ENCODE data around the gene THBD. TPM values are rescaled to one million over a fixed set of nuclear protein-coding genes. Genes with fewer than 3 reads are reported as not detected.
A peak's percentile ranks its signal among the peaks of the same experiment; 100 is the strongest.

Gene THBD
- total RNA-seq, 1 donor from 2014 or later: 37.5 TPM

GRCh38 chr20:23087587-23088251 lies 38.2 kb upstream of the THBD start:
- H3K4me3 Mint-ChIP-seq (ENCODE audit: unreplicated experiment): no peak overlapping the region
- H3K4me1 Mint-ChIP-seq (ENCODE audit: low read depth): peaks cover 19% of the 10 kb centered on the region
- H3K36me3 Mint-ChIP-seq (ENCODE audit: low read depth): no peaks in the 10 kb centered on the region
- H3K9me3 Mint-ChIP-seq (ENCODE audit: low read depth): no peaks in the 10 kb centered on the region
- no peak for TF ChIP-seq CTCF (IDR thresholded peaks at IDR 0.05)
- H3K27ac Mint-ChIP-seq (ENCODE audit: unreplicated experiment): no peak overlapping the region
- no peak for DNase-seq (ENCODE audit: low spot score)
- H3K27me3 Mint-ChIP-seq (ENCODE audit: low read depth): no peaks in the 10 kb centered on the region

DNA sequence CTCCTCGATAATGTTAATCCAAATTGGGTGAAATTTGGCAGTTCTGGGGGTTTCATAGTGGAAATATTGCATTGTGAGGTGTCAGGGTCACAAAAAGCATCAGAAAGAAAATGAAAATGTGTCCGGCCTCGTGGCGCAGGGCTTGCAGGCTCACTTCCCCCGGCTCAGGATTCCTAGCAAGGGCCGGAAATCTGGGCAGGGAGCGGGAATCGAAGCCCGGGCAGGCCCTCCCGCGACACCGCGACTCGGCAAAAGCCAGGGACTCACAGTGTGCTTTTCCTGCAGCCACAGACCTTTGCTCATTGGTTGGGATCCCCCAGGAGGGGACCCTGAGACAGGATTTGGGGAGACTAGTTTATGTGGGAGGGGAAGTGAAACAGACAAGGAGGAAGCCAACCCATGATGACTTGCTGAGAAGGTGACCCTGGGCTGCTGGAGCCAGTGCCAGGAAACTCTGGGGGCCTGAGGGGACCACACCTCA lies 37.5 kb upstream of the THBD start:
- H3K36me3 Mint-ChIP-seq (ENCODE audit: low read depth): no peaks in the 10 kb centered on the region
- no peak for DNase-seq (ENCODE audit: low spot score)
- H3K4me1 Mint-ChIP-seq (ENCODE audit: low read depth): peaks cover 19% of the 10 kb centered on the region
- peak overlapping the region; percentile 33 for H3K4me3 Mint-ChIP-seq (ENCODE audit: unreplicated experiment)
- H3K9me3 Mint-ChIP-seq (ENCODE audit: low read depth): no peaks in the 10 kb centered on the region
- H3K27ac Mint-ChIP-seq (ENCODE audit: unreplicated experiment): peak overlapping the region; percentile 75
- no peak for TF ChIP-seq CTCF (IDR thresholded peaks at IDR 0.05)
- H3K27me3 Mint-ChIP-seq (ENCODE audit: low read depth): no peaks in the 10 kb centered on the region

GRCh38 chr20:23086056-23086566 lies 36.6 kb upstream of the THBD start, which contains the start of gene CD93:
TSS of gene CD93 (minus strand) at chr20:23086324. CDS start at chr20:23086192, 132 bp downstream.
- Mint-ChIP-seq H3K9me3 (ENCODE audit: low read depth) (no peaks in the 10 kb centered on the region), H3K4me1 (ENCODE audit: low read depth) (peaks cover 19% of the 10 kb centered on the region), H3K27me3 (ENCODE audit: low read depth) (no peaks in the 10 kb centered on the region), H3K27ac (ENCODE audit: unreplicated experiment) (peak within 1 kb of the TSS; percentile 76), H3K36me3 (ENCODE audit: low read depth) (no peaks in the 10 kb centered on the region), H3K4me3 (ENCODE audit: unreplicated experiment) (peak within 1 kb of the TSS; percentile 33)
- no peak for DNase-seq (ENCODE audit: low spot score)
- TF ChIP-seq CTCF (IDR thresholded peaks at IDR 0.05): no peak

- Mint-ChIP-seq H3K4me1 (ENCODE audit: low read depth) (peaks cover 19% of the 10 kb centered on the region), H3K36me3 (ENCODE audit: low read depth) (no peaks in the 10 kb centered on the region), H3K4me3 (ENCODE audit: unreplicated experiment) (no peak overlapping the region), H3K27ac (ENCODE audit: unreplicated experiment) (no peak overlapping the region), H3K27me3 (ENCODE audit: low read depth) (no peaks in the 10 kb centered on the region), H3K9me3 (ENCODE audit: low read depth) (no peaks in the 10 kb centered on the region)
- no peak for DNase-seq (ENCODE audit: low spot score)
- TF ChIP-seq CTCF (IDR thresholded peaks at IDR 0.05): no peak
Observed at GRCh38 chr20:23085436-23086055, 36.1 kb upstream of the THBD start.

- no peaks in the 10 kb centered on the region for H3K9me3 Mint-ChIP-seq (ENCODE audit: low read depth)
- no peak for DNase-seq (ENCODE audit: low spot score)
- no peak overlapping the region for H3K27ac Mint-ChIP-seq (ENCODE audit: unreplicated experiment)
- no peaks in the 10 kb centered on the region for H3K27me3 Mint-ChIP-seq (ENCODE audit: low read depth)
- no peaks in the 10 kb centered on the region for H3K36me3 Mint-ChIP-seq (ENCODE audit: low read depth)
- no peak for TF ChIP-seq CTCF (IDR thresholded peaks at IDR 0.05)
- H3K4me1 Mint-ChIP-seq (ENCODE audit: low read depth): peaks cover 19% of the 10 kb centered on the region
- no peak overlapping the region for H3K4me3 Mint-ChIP-seq (ENCODE audit: unreplicated experiment)
Observed at GRCh38 chr20:23084845-23085365, 35.4 kb upstream of the THBD start.

All from chondrocyte (in vitro differentiated cells).